Measurements from ENCODE around the gene WNT7A.

The WNT7A gene

GRCh38 chr3:13853978-13854296, 25.9 kb downstream of the WNT7A start:
- H2AFZ ChIP-seq (ENCODE audit: low read depth, low read length), result no peak overlapping the region
- H3K4me3 ChIP-seq (ENCODE audit: low read depth in 1 of 2, low read length in 2 of 2), result no peak overlapping the region
- H3K27me3 ChIP-seq (ENCODE audit: insufficient read depth, low read length, poor library complexity), result no peaks in the 10 kb centered on the region
- no peaks in the 10 kb centered on the region for H3K36me3 ChIP-seq (ENCODE audit: insufficient read depth, low read length)
- no peaks in the 10 kb centered on the region for H3K4me1 ChIP-seq (ENCODE audit: insufficient read depth, low read length)
- no peak overlapping the region for H3K27ac ChIP-seq (ENCODE audit: low read length)
- no peak overlapping the region for H3K9ac ChIP-seq (ENCODE audit: low read depth, low read length)
- ATAC-seq (ENCODE audit: insufficient read depth, low read depth) (peak; percentile 35; the same call in 2 of the 3 replicates), DNase-seq (no peak)
- TF ChIP-seq CTCF (IDR thresholded peaks at IDR 0.05; ENCODE audit: borderline replicate concordance, extremely low read depth, low read length, poor library complexity, severe bottlenecking) (no peak), EZH2 (IDR thresholded peaks at IDR 0.05; ENCODE audit: borderline replicate concordance, low read depth, low read length, severe bottlenecking) (no peak)
- no peak overlapping the region for H3K4me2 ChIP-seq (ENCODE audit: insufficient read depth, low read length)
- H3K79me2 ChIP-seq (ENCODE audit: insufficient read depth, low read length), result no peaks in the 10 kb centered on the region
- no peaks in the 10 kb centered on the region; the same call in none of the 2 replicates for H4K20me1 ChIP-seq (ENCODE audit: insufficient read depth, low read length)
- no peaks in the 10 kb centered on the region for H3K9me3 ChIP-seq (ENCODE audit: insufficient read depth, low read length, severe bottlenecking)

- Histone ChIP-seq H3K27ac (ENCODE audit: low read length) (no peak overlapping the region), H3K27me3 (ENCODE audit: insufficient read depth, low read length, poor library complexity) (no peaks in the 10 kb centered on the region), H2AFZ (ENCODE audit: low read depth, low read length) (no peak overlapping the region), H3K79me2 (ENCODE audit: insufficient read depth, low read length) (no peaks in the 10 kb centered on the region), H3K36me3 (ENCODE audit: insufficient read depth, low read length) (no peaks in the 10 kb centered on the region), H3K4me1 (ENCODE audit: insufficient read depth, low read length) (no peaks in the 10 kb centered on the region), H3K9ac (ENCODE audit: low read depth, low read length) (no peak overlapping the region), H3K4me2 (ENCODE audit: insufficient read depth, low read length) (no peak overlapping the region), H3K9me3 (ENCODE audit: insufficient read depth, low read length, severe bottlenecking) (no peaks in the 10 kb centered on the region), H3K4me3 (ENCODE audit: low read depth in 1 of 2, low read length in 2 of 2) (no peak overlapping the region), H4K20me1 (ENCODE audit: insufficient read depth, low read length) (no peaks in the 10 kb centered on the region; the same call in none of the 2 replicates)
- no peak for ATAC-seq (ENCODE audit: insufficient read depth, low read depth)
- no peak for DNase-seq
- no peak for TF ChIP-seq CTCF (IDR thresholded peaks at IDR 0.05; ENCODE audit: borderline replicate concordance, extremely low read depth, low read length, poor library complexity, severe bottlenecking)
- TF ChIP-seq EZH2 (IDR thresholded peaks at IDR 0.05; ENCODE audit: borderline replicate concordance, low read depth, low read length, severe bottlenecking), result no peak
These were observed 26.5 kb downstream of the WNT7A start for GRCh38 chr3:13853256-13853977.

- DNase-seq (no peak), ATAC-seq (ENCODE audit: insufficient read depth, low read depth) (no peak)
- Histone ChIP-seq H3K4me1 (ENCODE audit: insufficient read depth, low read length) (no peaks in the 10 kb centered on the region), H3K27me3 (ENCODE audit: insufficient read depth, low read length, poor library complexity) (no peaks in the 10 kb centered on the region), H3K36me3 (ENCODE audit: insufficient read depth, low read length) (no peaks in the 10 kb centered on the region), H3K9ac (ENCODE audit: low read depth, low read length) (no peak overlapping the region), H3K4me2 (ENCODE audit: insufficient read depth, low read length) (no peak overlapping the region), H3K27ac (ENCODE audit: low read length) (no peak overlapping the region), H3K4me3 (ENCODE audit: low read depth in 1 of 2, low read length in 2 of 2) (no peak overlapping the region), H4K20me1 (ENCODE audit: insufficient read depth, low read length) (no peaks in the 10 kb centered on the region; the same call in 1 of the 2 replicates), H3K79me2 (ENCODE audit: insufficient read depth, low read length) (no peaks in the 10 kb centered on the region), H3K9me3 (ENCODE audit: insufficient read depth, low read length, severe bottlenecking) (no peaks in the 10 kb centered on the region), H2AFZ (ENCODE audit: low read depth, low read length) (no peak overlapping the region)
- TF ChIP-seq EZH2 (IDR thresholded peaks at IDR 0.05; ENCODE audit: borderline replicate concordance, low read depth, low read length, severe bottlenecking) (no peak), CTCF (IDR thresholded peaks at IDR 0.05; ENCODE audit: borderline replicate concordance, extremely low read depth, low read length, poor library complexity, severe bottlenecking) (no peak)
These were observed 27.2 kb downstream of the WNT7A start for GRCh38 chr3:13852638-13853009.

All from DND-41 (cell line).